Stimulated activated CD4-positive, alpha-beta T cell treated with anti-CD3 and anti-CD28 coated beads, TNF-alpha, amount 100 ng/mL, for 24 hours (primary cell): ENCODE data around the gene LORICRIN.

ENCODE experiments used
- DNase-seq, 3 experiments: peaks; one replicate each; pipeline ENCODE4 v3.0.0-alpha.2; 2020; ENCODE audit warnings: low read depth in 3 of 3

The LORICRIN gene

GRCh38 chr1:153259387-153259786 is at the start of gene LORICRIN:
Gene LORICRIN (plus strand): TSS chr1:153259687. CDS start chr1:153260950, 1,263 bp downstream.
- no peak for DNase-seq

- no peak for DNase-seq
Measured at GRCh38 chr1:153210206-153210605, 49.3 kb upstream of the LORICRIN start.

- no peak for DNase-seq
Measured at GRCh38 chr1:153212201-153212600, 47.3 kb upstream of the LORICRIN start.

GRCh38 chr1:153213519-153213918 is 46.0 kb upstream of the LORICRIN start:
- DNase-seq, result no peak

- no peak for DNase-seq
Measured at GRCh38 chr1:153217212-153217611, 42.3 kb upstream of the LORICRIN start, which contains the start of gene PRR9. Gene PRR9 (plus strand): TSS chr1:153217584. CDS start chr1:153218145, 561 bp downstream.

GRCh38 chr1:153217744-153218416 is 41.6 kb upstream of the LORICRIN start:
- no peak for DNase-seq

GRCh38 chr1:153220606-153221303 is 38.7 kb upstream of the LORICRIN start:
- no peak for DNase-seq

- peak; percentile 9 to 52 (median 32) for DNase-seq
Measured at GRCh38 chr1:153223040-153223891, 36.2 kb upstream of the LORICRIN start.

GRCh38 chr1:153227810-153228209 is 31.7 kb upstream of the LORICRIN start:
- no peak for DNase-seq

GRCh38 chr1:153228491-153228890 is 31.0 kb upstream of the LORICRIN start:
- no peak for DNase-seq

- peak in 1 of 3 experiments; percentile 11 for DNase-seq
Measured at GRCh38 chr1:153229076-153229829, 30.2 kb upstream of the LORICRIN start.

GRCh38 chr1:153231363-153231762 is 28.1 kb upstream of the LORICRIN start:
- DNase-seq, result no peak

GRCh38 chr1:153231785-153232184 is 27.7 kb upstream of the LORICRIN start:
- DNase-seq, result no peak

- no peak for DNase-seq
Measured at GRCh38 chr1:153232553-153232952, 26.9 kb upstream of the LORICRIN start.

GRCh38 chr1:153233448-153233847 is 26.0 kb upstream of the LORICRIN start:
- DNase-seq, result no peak

GRCh38 chr1:153238527-153238926 is 21.0 kb upstream of the LORICRIN start:
- DNase-seq, result no peak

- DNase-seq, result no peak
Measured at GRCh38 chr1:153242160-153242559, 17.3 kb upstream of the LORICRIN start.

GRCh38 chr1:153245466-153245865 is 14.0 kb upstream of the LORICRIN start:
- DNase-seq, result no peak

- no peak for DNase-seq
Measured at GRCh38 chr1:153246018-153246417, 13.5 kb upstream of the LORICRIN start.

GRCh38 chr1:153246825-153247224 is 12.7 kb upstream of the LORICRIN start:
- DNase-seq, result no peak

- DNase-seq, result no peak
Measured at GRCh38 chr1:153248176-153248879, 11.2 kb upstream of the LORICRIN start.
